Psoas muscle (tissue), 8 donors: Measurements from ENCODE around the gene TROAP. TPM values are rescaled to one million over a fixed set of nuclear protein-coding genes. Genes with fewer than 3 reads are reported as not detected.
"Not testable (repeated sequence)": the region's sequence is repeated elsewhere in the genome, so short reads cannot be mapped to it uniquely, and the experiment has no call there.

Source experiments
- ATAC-seq, 4 donors: fragments of 200-7000 bp; cut with Tn5 transposase; one replicate each; pipeline ENCODE4 v1.9.1; 2020; ENCODE audit warnings: moderate library complexity in 3 of 4, mild to moderate bottlenecking in 2 of 4
- DNase-seq, 2 donors: peaks; one replicate each; pipeline ENCODE4 v3.0.0-alpha.2; 2020
- H3K27ac ChIP-seq: fragments of 200-600 bp; one replicate; pipeline ENCODE4 v1.8.0; 2022
- H3K27me3 ChIP-seq, 3 donors: fragments of 200-600 bp in 1 of 3; one replicate each; pipeline versions ENCODE4 v1.6.1 to v1.8.0; 2013 to 2022; ENCODE audit warnings: low read length in 2 of 3, mild to moderate bottlenecking in 2 of 3, moderate library complexity in 1 of 3; ENCODE audit not compliant: insufficient read depth in 3 of 3
- H3K36me3 ChIP-seq, 2 donors: fragments of 200-600 bp in 1 of 2; one replicate each; pipeline versions ENCODE4 v1.6.1 to v1.8.0; 2013 to 2022; ENCODE audit warnings: low read depth in 1 of 2, mild to moderate bottlenecking in 1 of 2, moderate library complexity in 1 of 2; ENCODE audit not compliant: insufficient read depth in 1 of 2
- H3K4me1 ChIP-seq: fragments of 200-600 bp; one replicate; pipeline ENCODE4 v1.8.0; 2022
- H3K4me3 ChIP-seq: fragments of 200-600 bp; one replicate; pipeline ENCODE4 v1.8.0; 2022; ENCODE audit warnings: mild to moderate bottlenecking
- H3K9me3 ChIP-seq: fragments of 200-600 bp; one replicate; pipeline ENCODE4 v1.8.0; 2022
- WGBS, 3 donors: extraction: QIAGEN DNeasy Blood & Tissue Kit; methylation state at CpG; one replicate each; pipeline versions ENCODE4 v1.1.6 to v1.1.7; 2013; 5-methylcytosine and 5-hydroxymethylcytosine counted together
- intact Hi-C, 2 donors: fragments of 100-400 bp; cut with DNase I; formaldehyde crosslinking; loops; one replicate each; pipeline versions ENCODE4 v1.11.0 to v1.14.2; 2022
- polyA plus RNA-seq, 3 donors: library from polyadenylated mRNA; stranded (reverse); fragments of 200-250 nt; gene quantifications; one replicate each; pipeline ENCODE4 v1.2.3, GENCODE V29; 2013
- total RNA-seq, 4 donors: library from RNA; stranded (reverse); fragmentation: NEBNext Ultra II Directional in 2 of 4; extraction: Animal tissue kit (Norgen Biotek cat#: 25700) in 2 of 4; gene quantifications; one replicate each; pipeline versions ENCODE4 v1.2.1 to v1.2.4, GENCODE V29; 2021 to 2023
- TF ChIP-seq, protein P1 (sequence below): fragments of 200-600 bp; IDR thresholded peaks from one replicate; pipeline ENCODE4 v1.8.0; 2022; ENCODE audit warnings: antibody characterized with exemption
- donor health status: healthy with polysubstance abuse.
- donor health status: DM: no; HTN: no; CAD: no; lungs with moderate emphysema.
- donor health status: Bipolar disorder and iron deficiency.
- donor health status: healthy.
- donor health status: DM: yes; HTN: yes; CAD: no.
- donor health status: DM: no; HTN: no; CAD: no.
- donor health status: DM: no; HTN: no; CAD: no.
- donor health status: DM: yes; HTN: yes; CAD: no.

TROAP gene
- total and polyA plus RNA-seq, 7 donors: 0.07 to 0.48 (median 0.36) TPM; not detected in 2

DNA sequence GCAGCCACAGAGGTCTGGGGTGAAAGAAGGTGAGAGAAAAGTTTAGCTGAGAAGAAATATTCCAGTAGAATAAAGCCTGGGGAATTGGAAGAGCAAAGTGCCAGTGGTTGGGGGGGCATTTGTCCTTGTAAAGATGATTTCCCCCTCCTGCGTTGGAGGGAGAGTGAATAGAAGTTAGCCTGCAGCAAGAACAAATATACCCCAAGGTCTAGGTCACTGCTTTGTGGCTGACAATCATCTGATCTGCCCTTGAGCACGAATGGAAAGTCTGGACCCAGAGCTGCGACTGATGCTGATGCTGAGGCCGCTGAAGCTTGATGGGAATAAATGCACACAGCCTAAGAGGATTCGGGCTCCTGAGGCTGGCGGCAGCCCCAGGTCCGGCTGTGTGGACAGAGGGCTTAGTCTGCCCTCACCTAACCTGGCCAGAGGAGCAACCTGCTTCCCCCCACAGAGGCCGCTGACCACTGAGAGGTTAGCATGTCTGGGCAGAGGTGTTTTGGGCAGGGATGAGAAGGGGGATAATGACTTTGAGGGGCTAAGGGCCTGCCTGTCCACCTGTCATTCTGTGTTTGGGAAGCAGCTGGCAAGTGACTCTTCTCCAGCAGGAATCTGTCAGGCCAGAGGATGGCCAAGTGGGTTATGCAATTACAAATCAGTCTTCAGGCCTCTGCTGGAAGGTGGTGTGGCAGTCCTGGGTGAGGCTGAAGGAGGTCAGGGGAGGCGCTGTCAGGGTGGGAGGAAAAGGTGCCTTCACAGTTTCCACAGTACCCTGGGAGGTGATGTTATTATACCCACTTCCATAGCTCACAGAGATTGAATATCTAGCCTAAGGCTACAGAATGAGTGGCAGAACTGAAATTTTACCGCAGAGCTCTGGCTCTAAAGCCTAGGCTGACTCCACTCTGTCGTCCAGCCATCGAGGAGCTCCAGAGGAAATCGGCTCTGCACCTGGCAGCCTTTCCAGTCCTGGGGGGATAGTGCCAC, 46.5 kb upstream of the TROAP start:
- Histone ChIP-seq H3K27me3 (no peaks in the 10 kb centered on the region), H3K27ac (no peak overlapping the region), H3K4me3 (no peak overlapping the region), H3K9me3 (no peaks in the 10 kb centered on the region), H3K36me3 (peaks cover 0 to 13% of the 10 kb centered on the region in 2 donors), H3K4me1 (no peaks in the 10 kb centered on the region)
- 68 to 75% (median 72%) methylated on average over 13 of the region's 13 CpGs for WGBS, 3 donors
- intact Hi-C loops: no loop called here
- DNase-seq: no peak
- ATAC-seq: peak in 1 of 4 donors; percentile 37
- TF ChIP-seq, protein P1, sequence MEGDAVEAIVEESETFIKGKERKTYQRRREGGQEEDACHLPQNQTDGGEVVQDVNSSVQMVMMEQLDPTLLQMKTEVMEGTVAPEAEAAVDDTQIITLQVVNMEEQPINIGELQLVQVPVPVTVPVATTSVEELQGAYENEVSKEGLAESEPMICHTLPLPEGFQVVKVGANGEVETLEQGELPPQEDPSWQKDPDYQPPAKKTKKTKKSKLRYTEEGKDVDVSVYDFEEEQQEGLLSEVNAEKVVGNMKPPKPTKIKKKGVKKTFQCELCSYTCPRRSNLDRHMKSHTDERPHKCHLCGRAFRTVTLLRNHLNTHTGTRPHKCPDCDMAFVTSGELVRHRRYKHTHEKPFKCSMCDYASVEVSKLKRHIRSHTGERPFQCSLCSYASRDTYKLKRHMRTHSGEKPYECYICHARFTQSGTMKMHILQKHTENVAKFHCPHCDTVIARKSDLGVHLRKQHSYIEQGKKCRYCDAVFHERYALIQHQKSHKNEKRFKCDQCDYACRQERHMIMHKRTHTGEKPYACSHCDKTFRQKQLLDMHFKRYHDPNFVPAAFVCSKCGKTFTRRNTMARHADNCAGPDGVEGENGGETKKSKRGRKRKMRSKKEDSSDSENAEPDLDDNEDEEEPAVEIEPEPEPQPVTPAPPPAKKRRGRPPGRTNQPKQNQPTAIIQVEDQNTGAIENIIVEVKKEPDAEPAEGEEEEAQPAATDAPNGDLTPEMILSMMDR: no peak

DNA sequence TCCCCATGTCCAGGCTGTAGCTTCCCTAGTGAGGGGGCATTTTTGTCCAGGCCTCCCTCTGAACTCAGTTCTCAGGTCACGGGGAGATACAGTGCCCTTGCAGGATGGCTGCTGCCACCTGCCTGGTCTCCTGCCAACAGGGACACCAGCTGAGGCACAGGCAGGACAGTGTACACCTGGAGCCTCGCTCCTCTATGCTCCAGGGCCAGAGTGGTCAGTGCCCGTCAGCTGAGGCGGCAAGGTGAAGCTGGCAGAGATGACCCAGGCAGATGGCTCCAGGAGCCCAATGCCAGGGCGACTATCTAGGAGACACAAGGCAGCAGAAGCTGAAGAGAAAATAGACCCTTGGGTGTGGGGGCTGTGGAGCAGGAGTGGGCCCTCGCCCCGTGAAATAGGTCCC, 45.6 kb upstream of the TROAP start:
- intact Hi-C loops: no loop called here
- H3K9me3 ChIP-seq: no peaks in the 10 kb centered on the region
- no peak overlapping the region for H3K27ac ChIP-seq
- WGBS, 3 donors: 91 to 92% (median 91%) methylated on average over 7 of the region's 7 CpGs
- no peaks in the 10 kb centered on the region for H3K27me3 ChIP-seq
- H3K4me1 ChIP-seq: no peaks in the 10 kb centered on the region
- no peak for DNase-seq
- no peak for ATAC-seq
- H3K36me3 ChIP-seq: peaks cover 0 to 9% of the 10 kb centered on the region in 2 donors
- TF ChIP-seq, protein P1: no peak
- H3K4me3 ChIP-seq: no peak overlapping the region

DNA sequence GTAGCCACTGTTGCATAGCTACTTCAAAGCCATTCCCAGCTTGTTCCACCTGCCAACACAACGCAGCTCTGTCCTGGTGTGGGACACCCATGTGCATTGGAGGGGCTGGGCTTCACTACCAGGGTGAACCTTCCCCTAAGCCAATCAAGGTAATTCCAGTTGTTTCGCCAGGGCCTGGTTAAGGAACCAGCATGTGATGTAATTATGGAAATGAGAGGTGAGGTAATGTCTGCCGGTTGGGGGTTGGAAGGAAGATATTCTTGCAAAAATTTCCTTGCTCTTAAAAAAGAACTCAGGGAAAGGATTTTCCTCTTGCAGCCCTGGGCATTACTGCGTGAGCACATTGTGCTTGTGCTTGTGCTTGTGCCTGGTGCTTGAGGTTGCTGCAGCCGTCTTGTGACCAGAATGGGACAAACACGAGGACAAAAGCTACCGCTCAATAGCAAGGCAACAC, 43.3 kb upstream of the TROAP start:
- DNase-seq (no peak), ATAC-seq (no peak)
- WGBS, 3 donors: 54 to 57% (median 54%) methylated on average over 7 of the region's 7 CpGs
- Histone ChIP-seq H3K27me3 (peaks cover 0 to 6% (median 0%) of the 10 kb centered on the region in 3 donors), H3K9me3 (no peaks in the 10 kb centered on the region), H3K4me3 (no peak overlapping the region), H3K27ac (no peak overlapping the region), H3K36me3 (no peaks in the 10 kb centered on the region), H3K4me1 (no peaks in the 10 kb centered on the region)
- TF ChIP-seq, protein P1: no peak
- intact Hi-C loops: no loop called here

DNA sequence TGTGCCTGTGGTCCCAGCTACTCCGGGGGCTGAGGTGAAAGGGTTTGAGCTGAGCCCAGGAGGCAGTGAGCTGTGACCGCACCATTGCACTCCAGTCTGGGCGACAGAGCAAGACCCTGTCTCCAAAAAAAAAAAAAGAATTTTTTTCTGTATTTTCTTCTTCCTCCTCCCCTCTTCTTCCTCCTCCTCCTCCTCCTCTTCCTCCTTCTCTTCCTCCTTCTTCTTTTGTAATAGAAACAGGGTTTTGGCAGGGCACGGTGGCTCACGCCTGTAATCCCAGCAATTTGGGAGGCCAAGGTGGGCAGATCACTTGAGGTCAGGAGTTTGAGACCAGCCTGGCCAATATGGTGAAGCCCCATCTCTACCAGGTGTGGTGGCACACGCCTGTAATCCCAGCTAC, 42.5 kb upstream of the TROAP start:
- H3K36me3 ChIP-seq, H3K4me1 ChIP-seq, intact Hi-C loops, H3K9me3 ChIP-seq, ATAC-seq, H3K27ac ChIP-seq, H3K27me3 ChIP-seq, H3K4me3 ChIP-seq, DNase-seq: not testable (repeated sequence)
- WGBS, 3 donors: 88 to 93% (median 90%) methylated on average over 6 of the region's 6 CpGs

DNA sequence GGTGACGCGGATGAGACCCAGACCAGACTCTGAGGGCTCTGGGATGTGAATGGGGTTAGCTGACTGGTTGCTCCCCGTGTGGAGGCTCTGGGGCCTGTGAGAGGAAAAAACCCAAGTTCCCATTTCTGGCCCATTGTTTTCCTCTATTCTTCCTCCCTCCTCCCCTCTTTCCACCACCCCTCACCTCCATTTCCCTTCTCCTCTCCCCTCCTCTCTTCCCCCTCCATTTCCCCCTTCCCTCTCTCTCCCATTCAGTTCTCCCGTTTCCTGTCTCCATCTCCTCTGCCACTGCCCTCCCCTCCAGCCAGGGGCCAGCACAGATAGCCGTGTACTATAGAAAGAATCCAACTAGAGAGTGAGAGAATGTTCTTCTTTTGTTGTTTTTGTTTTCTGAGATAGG, 40.8 kb upstream of the TROAP start:
- DNase-seq: no peak
- Histone ChIP-seq H3K9me3 (no peaks in the 10 kb centered on the region), H3K4me3 (no peak overlapping the region), H3K4me1 (no peaks in the 10 kb centered on the region), H3K27ac (no peak overlapping the region), H3K27me3 (peaks cover 0 to 8% (median 6%) of the 10 kb centered on the region in 3 donors), H3K36me3 (no peaks in the 10 kb centered on the region)
- TF ChIP-seq, protein P1: no peak
- intact Hi-C loops: no loop called here
- 84 to 93% (median 88%) methylated on average over 5 of the region's 5 CpGs for WGBS, 3 donors
- ATAC-seq: no peak

DNA sequence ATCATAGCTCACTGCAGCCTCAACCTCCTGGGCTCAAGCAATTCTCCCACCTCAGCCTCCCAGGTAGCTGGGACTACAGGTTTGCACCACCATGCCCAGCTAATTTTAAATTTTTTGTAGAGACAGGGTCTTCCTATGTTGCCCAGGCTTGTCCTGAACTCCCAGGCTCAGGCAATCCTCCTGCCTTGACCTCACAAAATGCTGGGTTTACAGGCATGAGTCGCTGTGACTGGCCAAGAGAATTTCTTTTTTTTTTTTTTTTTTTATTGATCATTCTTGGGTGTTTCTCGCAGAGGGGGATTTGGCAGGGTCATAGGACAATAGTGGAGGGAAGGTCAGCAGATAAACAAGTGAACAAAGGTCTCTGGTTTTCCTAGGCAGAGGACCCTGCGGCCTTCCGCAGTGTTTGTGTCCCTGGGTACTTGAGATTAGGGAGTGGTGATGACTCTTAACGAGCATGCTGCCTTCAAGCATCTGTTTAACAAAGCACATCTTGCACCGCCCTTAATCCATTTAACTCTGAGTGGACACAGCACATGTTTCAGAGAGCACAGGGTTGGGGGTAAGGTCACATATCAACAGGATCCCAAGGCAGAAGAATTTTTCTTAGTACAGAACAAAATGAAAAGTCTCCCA, 40.2 kb upstream of the TROAP start:
- H3K27ac ChIP-seq, H3K4me3 ChIP-seq, ATAC-seq, DNase-seq, H3K4me1 ChIP-seq, intact Hi-C loops, H3K36me3 ChIP-seq, H3K27me3 ChIP-seq, H3K9me3 ChIP-seq: not testable (repeated sequence)
- 87 to 94% (median 89%) methylated on average over 1 to 2 of the region's 6 CpGs for WGBS, 3 donors
